ENCODE data around the gene SNAP23.

DNA sequence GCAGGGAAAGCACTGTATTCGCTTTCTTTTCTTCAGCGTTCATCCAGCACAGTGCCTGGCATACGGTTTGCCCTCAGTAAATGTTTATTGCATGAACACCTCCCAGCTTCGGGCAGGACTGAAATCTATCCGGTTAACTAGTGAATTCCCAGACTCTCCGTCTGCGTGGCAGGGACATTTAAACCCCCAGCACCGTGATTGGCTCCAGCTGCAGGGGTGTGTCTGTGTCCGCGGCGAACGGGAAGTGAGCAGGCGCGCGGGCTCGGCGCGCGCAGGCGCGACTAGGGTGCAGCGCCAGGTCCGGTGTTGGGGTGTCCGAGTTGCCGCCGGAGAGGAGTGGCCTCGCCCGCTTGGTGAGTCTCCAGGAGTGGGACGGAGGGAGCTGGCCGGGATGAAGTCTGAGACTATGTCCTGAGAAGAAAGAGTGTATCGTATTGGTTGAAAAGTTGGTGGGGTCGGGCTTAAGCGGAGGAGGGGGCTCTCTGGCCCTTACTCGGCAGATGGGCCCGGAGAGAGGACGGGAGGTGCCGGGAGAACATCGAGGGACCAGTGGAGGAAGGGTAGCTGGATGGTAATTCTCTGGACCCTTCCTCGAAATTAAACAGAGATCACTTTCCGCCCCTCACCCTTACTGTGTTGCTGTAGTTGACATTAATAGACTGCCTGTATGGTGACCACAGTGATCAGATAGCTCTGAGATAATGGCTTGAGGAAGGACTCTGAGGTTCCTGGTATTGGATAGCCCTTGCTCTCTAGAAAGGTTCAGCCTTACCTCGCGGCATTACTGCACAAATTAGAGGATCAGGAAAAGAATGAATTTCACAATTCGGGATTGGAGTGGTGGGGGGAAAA is at the start of gene SNAP23:
- TF ChIP-seq, protein P1, sequence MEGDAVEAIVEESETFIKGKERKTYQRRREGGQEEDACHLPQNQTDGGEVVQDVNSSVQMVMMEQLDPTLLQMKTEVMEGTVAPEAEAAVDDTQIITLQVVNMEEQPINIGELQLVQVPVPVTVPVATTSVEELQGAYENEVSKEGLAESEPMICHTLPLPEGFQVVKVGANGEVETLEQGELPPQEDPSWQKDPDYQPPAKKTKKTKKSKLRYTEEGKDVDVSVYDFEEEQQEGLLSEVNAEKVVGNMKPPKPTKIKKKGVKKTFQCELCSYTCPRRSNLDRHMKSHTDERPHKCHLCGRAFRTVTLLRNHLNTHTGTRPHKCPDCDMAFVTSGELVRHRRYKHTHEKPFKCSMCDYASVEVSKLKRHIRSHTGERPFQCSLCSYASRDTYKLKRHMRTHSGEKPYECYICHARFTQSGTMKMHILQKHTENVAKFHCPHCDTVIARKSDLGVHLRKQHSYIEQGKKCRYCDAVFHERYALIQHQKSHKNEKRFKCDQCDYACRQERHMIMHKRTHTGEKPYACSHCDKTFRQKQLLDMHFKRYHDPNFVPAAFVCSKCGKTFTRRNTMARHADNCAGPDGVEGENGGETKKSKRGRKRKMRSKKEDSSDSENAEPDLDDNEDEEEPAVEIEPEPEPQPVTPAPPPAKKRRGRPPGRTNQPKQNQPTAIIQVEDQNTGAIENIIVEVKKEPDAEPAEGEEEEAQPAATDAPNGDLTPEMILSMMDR (IDR thresholded peaks at IDR 0.05) = no peak
- TF ChIP-seq POLR2A (IDR thresholded peaks at IDR 0.05) = peak; percentile 98
- peak; percentile 45 for TF ChIP-seq EP300 (IDR thresholded peaks at IDR 0.05; ENCODE audit: low read depth)
- TF ChIP-seq POLR2AphosphoS5 (IDR thresholded peaks at IDR 0.05) = peak; percentile 96 to 97 (median 97)

All from transverse colon (tissue), 4 donors.